ENCODE measurements around the gene CFAP20. TPM values are rescaled to one million over a fixed set of nuclear protein-coding genes. Genes with fewer than 3 reads are reported as not detected.

The CFAP20 gene
- total and polyA plus RNA-seq, 2 of the 13 experiments (the other 11 are each of a cell fraction or from before 2014, with no cell fraction given): 73.1 to 87.4 TPM

GRCh38 chr16:58118801-58119508 lies 10.2 kb downstream of the CFAP20 start:
- ChIA-PET POLR2A (interaction anchor here (2.1 to 2.6 kb wide), 2 partner anchors 10 to 95 kb away, joined by 10 to 11 read pairs; partner anchors contain the start of gene CFAP20), CTCF (ENCODE audit: low intra/inter-chr PET ratio, low total read pairs) (no interaction called here)
- H3K27ac ChIP-seq (ENCODE audit: extremely low read length, insufficient read depth, low read length): no peak overlapping the region
- no TSS peak for BruUV-seq (replicated peaks)
- H3K79me2 ChIP-seq (ENCODE audit: insufficient read depth, low read length): peaks cover 67% of the 10 kb centered on the region
- FAIRE-seq (no peak), ATAC-seq (no peak), DNase-seq (ENCODE audit: low spot score) (no peak)
- H3K9me3 ChIP-seq (ENCODE audit: low read length): no peaks in the 10 kb centered on the region
- H3K36me3 ChIP-seq (replicated peaks in 1 of 2; ENCODE audit: control insufficient read depth in 1 of 2, insufficient read depth in 2 of 2, low read length in 2 of 2): peaks cover 16 to 31% of the 10 kb centered on the region in 2 experiments
- no peak overlapping the region for H3K4me3 ChIP-seq (replicated peaks in 1 of 3; ENCODE audit: insufficient read depth in 1 of 3, low read depth in 2 of 3, low read length in 3 of 3)
- no peak overlapping the region for H3K4me2 ChIP-seq (ENCODE audit: low read depth, low read length)
- H3K4me1 ChIP-seq (ENCODE audit: insufficient read depth, low read length): peaks cover 43% of the 10 kb centered on the region
- no peak overlapping the region for H3K9ac ChIP-seq (ENCODE audit: insufficient read depth, low read depth, low read length)
- H4K20me1 ChIP-seq (ENCODE audit: insufficient read depth, low read length): peaks cover 46% of the 10 kb centered on the region
- WGBS (ENCODE audit: low lambda C conversion rate): 78% methylated on average over 5 of the region's 5 CpGs
- in situ Hi-C loops (cut with HindIII; ENCODE audit: extremely low pct_ligation_motif_present, low pct_unique_long_range_greater_than_20kb): no loop called here
- TF ChIP-seq MAFK (conservative IDR thresholded peaks at IDR 0.05 in 1 of 2, IDR thresholded peaks at IDR 0.05 in 1 of 2; ENCODE audit: low read length in 2 of 2) (peak in 1 of 2 experiments; percentile 5; a peak in 1 of 4 replicates), SNAPC5 (CRISPR knock-in tag; IDR thresholded peaks at IDR 0.05; ENCODE audit: borderline replicate concordance) (no peak)
- no peak overlapping the region for H2AFZ ChIP-seq (ENCODE audit: low read length)
- no peaks in the 10 kb centered on the region for H3K27me3 ChIP-seq (ENCODE audit: control insufficient read depth in 1 of 2, insufficient read depth in 2 of 2, low read length in 2 of 2)
- intact Hi-C loops (cut with micrococcal nuclease; ENCODE audit: unreplicated experiment): no loop called here

- ChIA-PET CTCF (ENCODE audit: low intra/inter-chr PET ratio, low total read pairs) (no interaction called here), POLR2A (interaction anchor here (0.9 kb wide), 1 partner anchor 13 kb away, joined by 3 read pairs; the partner anchor contains the start of gene CFAP20)
- WGBS (ENCODE audit: low lambda C conversion rate): 98% methylated on average over 6 of the region's 6 CpGs
- DNase-seq (ENCODE audit: low spot score) (no peak), FAIRE-seq (no peak), ATAC-seq (no peak)
- BruUV-seq (replicated peaks): no TSS peak
- Histone ChIP-seq H3K4me3 (replicated peaks in 1 of 3; ENCODE audit: insufficient read depth in 1 of 3, low read depth in 2 of 3, low read length in 3 of 3) (no peak overlapping the region), H3K27me3 (ENCODE audit: control insufficient read depth in 1 of 2, insufficient read depth in 2 of 2, low read length in 2 of 2) (no peaks in the 10 kb centered on the region), H3K9ac (ENCODE audit: insufficient read depth, low read depth, low read length) (no peak overlapping the region), H3K27ac (ENCODE audit: extremely low read length, insufficient read depth, low read length) (no peak overlapping the region), H3K9me3 (ENCODE audit: low read length) (no peaks in the 10 kb centered on the region), H3K4me1 (ENCODE audit: insufficient read depth, low read length) (peaks cover 29% of the 10 kb centered on the region), H4K20me1 (ENCODE audit: insufficient read depth, low read length) (peaks cover 32% of the 10 kb centered on the region), H3K79me2 (ENCODE audit: insufficient read depth, low read length) (peaks cover 46% of the 10 kb centered on the region), H2AFZ (ENCODE audit: low read length) (no peak overlapping the region), H3K36me3 (replicated peaks in 1 of 2; ENCODE audit: control insufficient read depth in 1 of 2, insufficient read depth in 2 of 2, low read length in 2 of 2) (peaks cover 16 to 38% of the 10 kb centered on the region in 2 experiments), H3K4me2 (ENCODE audit: low read depth, low read length) (no peak overlapping the region)
- intact Hi-C loops (cut with micrococcal nuclease; ENCODE audit: unreplicated experiment) (no loop called here), in situ Hi-C loops (cut with HindIII; ENCODE audit: extremely low pct_ligation_motif_present, low pct_unique_long_range_greater_than_20kb) (no loop called here)
- TF ChIP-seq NFATC3 (CRISPR knock-in tag; IDR thresholded peaks at IDR 0.05) (no peak), ZFP36 (IDR thresholded peaks at IDR 0.05; ENCODE audit: borderline replicate concordance, low read depth, low read length, partially characterized antibody) (no peak), ZNF629 (CRISPR knock-in tag; conservative IDR thresholded peaks at IDR 0.05) (peak; percentile 79), ZC3H13 (CRISPR knock-in tag; IDR thresholded peaks at IDR 0.05) (no peak)
- TF ChIP-seq, protein P1, sequence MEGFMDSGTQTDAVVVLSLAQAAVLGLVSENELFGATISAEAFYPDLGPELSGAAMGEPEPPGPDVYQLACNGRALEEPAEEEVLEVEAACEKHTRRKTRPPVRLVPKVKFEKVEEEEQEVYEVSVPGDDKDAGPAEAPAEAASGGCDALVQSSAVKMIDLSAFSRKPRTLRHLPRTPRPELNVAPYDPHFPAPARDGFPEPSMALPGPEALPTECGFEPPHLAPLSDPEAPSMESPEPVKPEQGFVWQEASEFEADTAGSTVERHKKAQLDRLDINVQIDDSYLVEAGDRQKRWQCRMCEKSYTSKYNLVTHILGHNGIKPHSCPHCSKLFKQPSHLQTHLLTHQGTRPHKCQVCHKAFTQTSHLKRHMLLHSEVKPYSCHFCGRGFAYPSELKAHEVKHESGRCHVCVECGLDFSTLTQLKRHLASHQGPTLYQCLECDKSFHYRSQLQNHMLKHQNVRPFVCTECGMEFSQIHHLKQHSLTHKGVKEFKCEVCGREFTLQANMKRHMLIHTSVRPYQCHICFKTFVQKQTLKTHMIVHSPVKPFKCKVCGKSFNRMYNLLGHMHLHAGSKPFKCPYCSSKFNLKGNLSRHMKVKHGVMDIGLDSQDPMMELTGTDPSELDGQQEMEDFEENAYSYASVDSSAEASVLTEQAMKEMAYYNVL (CRISPR knock-in tag; IDR thresholded peaks at IDR 0.05; ENCODE audit: borderline replicate concordance): no peak
These were observed 12.7 kb downstream of the CFAP20 start for GRCh38 chr16:58116529-58116928.

All from HepG2 (cell line).